ENCODE data around the gene ADGRD1. TPM values are rescaled to one million over a fixed set of nuclear protein-coding genes. Genes with fewer than 3 reads are reported as not detected.

ADGRD1 gene
- total RNA-seq, 1 experiment from 2014 or later = 239 TPM

- DNase-seq (ENCODE audit: extremely low read depth, low read depth) = no peak
Measured at GRCh38 chr12:131050463-131051154, 96.9 kb downstream of the ADGRD1 start.

- DNase-seq (ENCODE audit: extremely low read depth, low read depth) = no peak
Measured at GRCh38 chr12:131051155-131051473, 97.4 kb downstream of the ADGRD1 start.

GRCh38 chr12:131052063-131052781 is 98.5 kb downstream of the ADGRD1 start:
- DNase-seq (ENCODE audit: extremely low read depth, low read depth) = no peak

- DNase-seq (ENCODE audit: extremely low read depth, low read depth) = no peak
Measured at GRCh38 chr12:131052929-131053328, 99.2 kb downstream of the ADGRD1 start.

- no peak for DNase-seq (ENCODE audit: extremely low read depth, low read depth)
Measured at GRCh38 chr12:131053567-131053966, 99.9 kb downstream of the ADGRD1 start.

- DNase-seq (ENCODE audit: extremely low read depth, low read depth) = no peak
Measured at GRCh38 chr12:131054345-131055092, 100.8 kb downstream of the ADGRD1 start.

- no peak for DNase-seq (ENCODE audit: extremely low read depth, low read depth)
Measured at GRCh38 chr12:131055093-131055465, 101.4 kb downstream of the ADGRD1 start.

GRCh38 chr12:131055596-131056233 is 102.0 kb downstream of the ADGRD1 start:
- DNase-seq (ENCODE audit: extremely low read depth, low read depth) = no peak

- no peak for DNase-seq (ENCODE audit: extremely low read depth, low read depth)
Measured at GRCh38 chr12:131056626-131057025, 102.9 kb downstream of the ADGRD1 start.

GRCh38 chr12:131057211-131057721 is 103.6 kb downstream of the ADGRD1 start:
- DNase-seq (ENCODE audit: extremely low read depth, low read depth) = no peak

- DNase-seq (ENCODE audit: extremely low read depth, low read depth) = no peak
Measured at GRCh38 chr12:131057722-131058515, 104.2 kb downstream of the ADGRD1 start.

GRCh38 chr12:131058700-131059099 is 105.0 kb downstream of the ADGRD1 start:
- no peak for DNase-seq (ENCODE audit: extremely low read depth, low read depth)

- DNase-seq (ENCODE audit: extremely low read depth, low read depth) = no peak
Measured at GRCh38 chr12:131060011-131060703, 106.5 kb downstream of the ADGRD1 start.

- no peak for DNase-seq (ENCODE audit: extremely low read depth, low read depth)
Measured at GRCh38 chr12:131061041-131061806, 107.5 kb downstream of the ADGRD1 start.

- DNase-seq (ENCODE audit: extremely low read depth, low read depth) = no peak
Measured at GRCh38 chr12:131063413-131063812, 109.7 kb downstream of the ADGRD1 start.

GRCh38 chr12:131063960-131064359 is 110.3 kb downstream of the ADGRD1 start:
- no peak for DNase-seq (ENCODE audit: extremely low read depth, low read depth)

GRCh38 chr12:131065279-131065678 is 111.6 kb downstream of the ADGRD1 start:
- no peak for DNase-seq (ENCODE audit: extremely low read depth, low read depth)

GRCh38 chr12:131065801-131066200 is 112.1 kb downstream of the ADGRD1 start:
- DNase-seq (ENCODE audit: extremely low read depth, low read depth) = no peak

All from NCI-H460 (cell line).